Astrocyte of the hippocampus (primary cell): Measurements from ENCODE around the gene EVC.
"Not testable (repeated sequence)": the region's sequence is repeated elsewhere in the genome, so short reads cannot be mapped to it uniquely, and the experiment has no call there.

Source experiments
- DNase-seq: peaks from one replicate; pipeline ENCODE4 v3.0.0; 2011; ENCODE audit warnings: low read depth, low spot score

The EVC gene

GRCh38 chr4:5842456-5842855 lies 131.5 kb downstream of the EVC start:
- no peak for DNase-seq

GRCh38 chr4:5843573-5844530 lies 132.9 kb downstream of the EVC start:
- DNase-seq: no peak

- no peak for DNase-seq
These were observed 134.3 kb downstream of the EVC start for GRCh38 chr4:5845035-5845905.

- no peak for DNase-seq
These were observed 140.8 kb downstream of the EVC start for GRCh38 chr4:5851637-5852301.

- no peak for DNase-seq
These were observed 141.7 kb downstream of the EVC start for GRCh38 chr4:5852523-5853202.

GRCh38 chr4:5854929-5855328 lies 143.9 kb downstream of the EVC start:
- DNase-seq: no peak

- not testable (repeated sequence) for DNase-seq
These were observed 145.4 kb downstream of the EVC start for GRCh38 chr4:5856362-5856761.

- DNase-seq: no peak
These were observed 146.2 kb downstream of the EVC start for GRCh38 chr4:5857199-5857598.

GRCh38 chr4:5858020-5858769 lies 147.2 kb downstream of the EVC start:
- DNase-seq: no peak

- peak; percentile 93 for DNase-seq
These were observed 152.6 kb downstream of the EVC start for GRCh38 chr4:5863461-5864113.
